Psoas muscle (tissue), 8 donors: ENCODE data around the gene GALNT9. TPM values are rescaled to one million over a fixed set of nuclear protein-coding genes. Genes with fewer than 3 reads are reported as not detected.

Experiments used
- ATAC-seq, 4 donors: fragments of 200-7000 bp; cut with Tn5 transposase; one replicate each; pipeline ENCODE4 v1.9.1; 2020; ENCODE audit warnings: moderate library complexity in 3 of 4, mild to moderate bottlenecking in 2 of 4
- DNase-seq, 2 donors: peaks; one replicate each; pipeline ENCODE4 v3.0.0-alpha.2; 2020
- H3K27ac ChIP-seq: fragments of 200-600 bp; one replicate; pipeline ENCODE4 v1.8.0; 2022
- H3K27me3 ChIP-seq, 3 donors: fragments of 200-600 bp in 1 of 3; one replicate each; pipeline versions ENCODE4 v1.6.1 to v1.8.0; 2013 to 2022; ENCODE audit warnings: low read length in 2 of 3, mild to moderate bottlenecking in 2 of 3, moderate library complexity in 1 of 3; ENCODE audit not compliant: insufficient read depth in 3 of 3
- H3K36me3 ChIP-seq, 2 donors: fragments of 200-600 bp in 1 of 2; one replicate each; pipeline versions ENCODE4 v1.6.1 to v1.8.0; 2013 to 2022; ENCODE audit warnings: low read depth in 1 of 2, mild to moderate bottlenecking in 1 of 2, moderate library complexity in 1 of 2; ENCODE audit not compliant: insufficient read depth in 1 of 2
- H3K4me1 ChIP-seq: fragments of 200-600 bp; one replicate; pipeline ENCODE4 v1.8.0; 2022
- H3K4me3 ChIP-seq: fragments of 200-600 bp; one replicate; pipeline ENCODE4 v1.8.0; 2022; ENCODE audit warnings: mild to moderate bottlenecking
- H3K9me3 ChIP-seq: fragments of 200-600 bp; one replicate; pipeline ENCODE4 v1.8.0; 2022
- CTCF ChIP-seq: fragments of 200-600 bp; IDR thresholded peaks from one replicate; pipeline ENCODE4 v1.8.0; 2022; ENCODE audit warnings: antibody characterized with exemption
- WGBS, 3 donors: extraction: QIAGEN DNeasy Blood & Tissue Kit; methylation state at CpG; one replicate each; pipeline versions ENCODE4 v1.1.6 to v1.1.7; 2013; 5-methylcytosine and 5-hydroxymethylcytosine counted together
- intact Hi-C, 2 donors: fragments of 100-400 bp; cut with DNase I; formaldehyde crosslinking; loops; one replicate each; pipeline versions ENCODE4 v1.11.0 to v1.14.2; 2022
- polyA plus RNA-seq, 3 donors: library from polyadenylated mRNA; stranded (reverse); fragments of 200-250 nt; gene quantifications; one replicate each; pipeline ENCODE4 v1.2.3, GENCODE V29; 2013
- total RNA-seq, 4 donors: library from RNA; stranded (reverse); fragmentation: NEBNext Ultra II Directional in 2 of 4; extraction: Animal tissue kit (Norgen Biotek cat#: 25700) in 2 of 4; gene quantifications; one replicate each; pipeline versions ENCODE4 v1.2.1 to v1.2.4, GENCODE V29; 2021 to 2023
- donor health status: healthy with polysubstance abuse.
- donor health status: DM: no; HTN: no; CAD: no; lungs with moderate emphysema.
- donor health status: Bipolar disorder and iron deficiency.
- donor health status: healthy.
- donor health status: DM: yes; HTN: yes; CAD: no.
- donor health status: DM: no; HTN: no; CAD: no.
- donor health status: DM: no; HTN: no; CAD: no.
- donor health status: DM: yes; HTN: yes; CAD: no.

GALNT9 gene
- total and polyA plus RNA-seq, 7 donors, result 0.01 to 0.21 (median 0.08) TPM; not detected in 4

DNA sequence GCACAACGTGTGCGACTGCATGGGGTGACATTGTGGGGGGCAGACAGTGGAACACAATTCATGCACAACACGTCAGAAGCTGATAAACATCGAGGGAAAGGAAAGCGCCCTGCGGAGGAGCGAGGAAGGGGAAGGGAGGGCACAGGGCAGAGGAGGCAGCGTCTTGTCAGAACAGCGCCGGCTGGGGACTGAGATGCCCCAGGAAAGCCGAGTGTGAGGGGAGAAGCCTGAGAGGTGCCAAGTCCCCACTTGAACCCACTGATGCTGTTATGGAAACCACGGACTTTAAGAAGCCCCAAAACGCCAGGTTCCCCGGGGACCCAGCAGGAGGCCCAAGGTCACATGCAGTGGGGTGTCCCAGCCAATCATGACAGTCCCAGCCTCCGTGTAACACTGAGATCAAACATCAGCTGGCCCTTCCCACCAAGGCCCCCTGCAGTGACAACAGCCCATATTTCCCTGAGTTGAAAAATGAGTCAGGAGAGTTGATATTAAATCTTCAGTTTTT is 70.0 kb downstream of the GALNT9 start:
- ATAC-seq (no peak), DNase-seq (no peak)
- H3K9me3 ChIP-seq, result no peaks in the 10 kb centered on the region
- no peaks in the 10 kb centered on the region for H3K4me1 ChIP-seq
- WGBS, 3 donors, result 61 to 67% (median 66%) methylated on average over 15 of the region's 15 CpGs
- H3K27me3 ChIP-seq, result peaks cover 0 to 28% (median 14%) of the 10 kb centered on the region in 3 donors
- no peak for TF ChIP-seq CTCF
- intact Hi-C loops, result no loop called here
- no peak overlapping the region for H3K4me3 ChIP-seq
- H3K36me3 ChIP-seq, result no peaks in the 10 kb centered on the region
- no peak overlapping the region for H3K27ac ChIP-seq

- intact Hi-C loops, result no loop called here
- no peak for TF ChIP-seq CTCF
- WGBS, 3 donors, result 82 to 89% (median 89%) methylated on average over 16 to 17 of the region's 17 CpGs
- DNase-seq (no peak), ATAC-seq (no peak)
- no peaks in the 10 kb centered on the region for H3K36me3 ChIP-seq
- H3K27me3 ChIP-seq, result peaks cover 0 to 21% (median 14%) of the 10 kb centered on the region in 3 donors
- H3K4me1 ChIP-seq, result no peaks in the 10 kb centered on the region
- no peaks in the 10 kb centered on the region for H3K9me3 ChIP-seq
- H3K27ac ChIP-seq, result no peak overlapping the region
- H3K4me3 ChIP-seq, result no peak overlapping the region
These were observed 70.8 kb downstream of the GALNT9 start for GRCh38 chr12:132258543-132258942.

DNA sequence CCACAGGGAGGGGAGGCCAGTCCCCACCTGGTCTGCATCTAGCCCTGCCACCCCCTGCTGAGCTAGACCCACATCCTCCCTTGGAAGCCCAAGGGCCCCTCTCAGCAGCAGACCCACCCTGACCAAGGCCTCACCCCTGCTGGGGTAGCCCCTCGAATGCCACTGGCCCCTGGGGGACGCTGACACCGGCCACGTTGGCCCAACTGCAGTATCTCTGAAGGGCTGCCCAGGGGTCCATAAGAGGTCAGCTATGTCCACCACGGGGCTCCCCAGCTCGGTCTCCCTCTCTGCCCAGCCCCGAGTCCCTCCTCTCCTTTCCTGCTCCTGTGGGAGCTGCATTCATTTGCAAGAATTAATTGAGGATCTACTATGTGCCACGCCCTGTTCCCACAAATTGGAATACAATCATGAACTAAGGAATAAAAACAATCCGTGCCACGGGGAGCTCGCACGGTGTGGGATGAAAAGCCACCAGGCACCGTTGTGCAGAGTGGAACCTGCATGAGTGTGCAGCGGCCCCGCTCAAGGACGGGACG is 71.4 kb downstream of the GALNT9 start:
- H3K36me3 ChIP-seq, result no peaks in the 10 kb centered on the region
- H3K4me1 ChIP-seq, result no peaks in the 10 kb centered on the region
- peak in 1 of 4 donors; percentile 16 for ATAC-seq
- H3K27ac ChIP-seq, result no peak overlapping the region
- DNase-seq, result no peak
- no peak for TF ChIP-seq CTCF
- intact Hi-C loops, result no loop called here
- 85 to 87% (median 86%) methylated on average over 17 of the region's 17 CpGs for WGBS, 3 donors
- H3K9me3 ChIP-seq, result no peaks in the 10 kb centered on the region
- H3K27me3 ChIP-seq, result peaks cover 0 to 16% (median 14%) of the 10 kb centered on the region in 3 donors
- no peak overlapping the region for H3K4me3 ChIP-seq

- no peak overlapping the region for H3K4me3 ChIP-seq
- peaks cover 0 to 14% (median 9%) of the 10 kb centered on the region in 3 donors for H3K27me3 ChIP-seq
- no peaks in the 10 kb centered on the region for H3K4me1 ChIP-seq
- DNase-seq, result no peak
- intact Hi-C loops, result no loop called here
- H3K27ac ChIP-seq, result no peak overlapping the region
- ATAC-seq, result no peak
- WGBS, 3 donors, result 81 to 83% (median 83%) methylated on average over 48 to 56 of the region's 56 CpGs
- no peak for TF ChIP-seq CTCF
- no peaks in the 10 kb centered on the region for H3K36me3 ChIP-seq
- no peaks in the 10 kb centered on the region for H3K9me3 ChIP-seq
These were observed 72.0 kb downstream of the GALNT9 start for GRCh38 chr12:132257206-132257954.
